Epithelial cell of esophagus (primary cell): ENCODE data around the gene KPNB1.
A peak's percentile ranks its signal among the peaks of the same experiment; 100 is the strongest.

Source experiments
- DNase-seq: peaks from one replicate; pipeline ENCODE4 v3.0.0; 2010; ENCODE audit warnings: low read depth
- H3K4me3 ChIP-seq: 2 replicates; pipeline ENCODE4 v1.5.1; 2011; ENCODE audit warnings: mild to moderate bottlenecking, low read length, control low read depth
- TF ChIP-seq, protein P1 (sequence below): IDR thresholded peaks from 2 replicates; pipeline ENCODE4 v1.5.1; 2011; ENCODE audit warnings: low read depth, mild to moderate bottlenecking, low read length, control low read depth, inconsistent platforms; ENCODE audit not compliant: insufficient read depth; ENCODE audit errors: missing control alignments

The KPNB1 gene

DNA sequence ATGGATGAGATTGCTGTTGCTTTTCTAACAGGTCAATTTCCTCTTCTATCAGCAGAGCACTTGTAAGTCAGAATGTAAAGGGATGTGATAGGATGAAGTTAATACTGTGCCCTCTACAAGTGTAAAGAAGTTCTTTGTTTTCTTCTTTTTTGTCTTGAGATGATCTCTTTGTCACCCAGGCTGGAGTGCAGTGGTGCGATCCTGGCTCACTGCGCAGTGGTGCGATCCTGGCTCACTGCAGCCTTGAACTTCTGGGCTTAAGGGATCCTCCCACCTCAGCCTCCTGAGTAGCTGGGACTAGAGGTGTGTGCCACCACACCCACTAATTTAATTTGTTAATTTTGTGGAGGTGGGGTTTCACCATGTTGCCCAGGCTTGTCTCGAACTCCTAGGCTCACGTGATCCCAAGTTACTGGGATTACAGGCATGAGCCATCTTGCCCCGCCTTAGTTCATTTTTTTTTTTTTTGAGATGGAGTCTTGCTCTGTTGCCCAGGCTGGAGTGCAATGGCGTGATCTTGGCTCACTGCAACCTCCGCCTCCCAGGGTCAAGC, 21.6 kb upstream of the KPNB1 start:
- peak; percentile 45 for DNase-seq
- no peak overlapping the region for H3K4me3 ChIP-seq
- TF ChIP-seq, protein P1, sequence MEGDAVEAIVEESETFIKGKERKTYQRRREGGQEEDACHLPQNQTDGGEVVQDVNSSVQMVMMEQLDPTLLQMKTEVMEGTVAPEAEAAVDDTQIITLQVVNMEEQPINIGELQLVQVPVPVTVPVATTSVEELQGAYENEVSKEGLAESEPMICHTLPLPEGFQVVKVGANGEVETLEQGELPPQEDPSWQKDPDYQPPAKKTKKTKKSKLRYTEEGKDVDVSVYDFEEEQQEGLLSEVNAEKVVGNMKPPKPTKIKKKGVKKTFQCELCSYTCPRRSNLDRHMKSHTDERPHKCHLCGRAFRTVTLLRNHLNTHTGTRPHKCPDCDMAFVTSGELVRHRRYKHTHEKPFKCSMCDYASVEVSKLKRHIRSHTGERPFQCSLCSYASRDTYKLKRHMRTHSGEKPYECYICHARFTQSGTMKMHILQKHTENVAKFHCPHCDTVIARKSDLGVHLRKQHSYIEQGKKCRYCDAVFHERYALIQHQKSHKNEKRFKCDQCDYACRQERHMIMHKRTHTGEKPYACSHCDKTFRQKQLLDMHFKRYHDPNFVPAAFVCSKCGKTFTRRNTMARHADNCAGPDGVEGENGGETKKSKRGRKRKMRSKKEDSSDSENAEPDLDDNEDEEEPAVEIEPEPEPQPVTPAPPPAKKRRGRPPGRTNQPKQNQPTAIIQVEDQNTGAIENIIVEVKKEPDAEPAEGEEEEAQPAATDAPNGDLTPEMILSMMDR = no peak

DNA sequence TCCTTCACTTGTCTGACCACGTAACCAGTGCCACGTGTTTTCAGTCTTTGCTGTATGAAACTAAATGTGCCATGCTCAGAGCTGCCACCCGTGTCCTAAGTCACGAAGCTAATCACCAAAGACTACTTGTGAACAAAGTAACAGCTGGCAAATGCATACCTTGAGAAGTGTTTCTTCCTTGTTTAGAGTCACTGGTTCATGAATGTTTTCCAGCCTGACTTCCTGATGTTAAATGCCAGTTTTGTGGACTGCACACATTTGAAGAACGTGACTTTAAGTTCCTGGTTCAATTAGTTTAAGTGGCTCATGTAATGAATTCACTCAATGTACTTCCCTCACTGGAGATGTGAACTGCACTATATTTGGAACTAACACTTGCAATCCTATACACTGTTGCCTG, 19.9 kb upstream of the KPNB1 start:
- TF ChIP-seq, protein P1 = no peak
- H3K4me3 ChIP-seq = no peak overlapping the region
- no peak for DNase-seq

DNA sequence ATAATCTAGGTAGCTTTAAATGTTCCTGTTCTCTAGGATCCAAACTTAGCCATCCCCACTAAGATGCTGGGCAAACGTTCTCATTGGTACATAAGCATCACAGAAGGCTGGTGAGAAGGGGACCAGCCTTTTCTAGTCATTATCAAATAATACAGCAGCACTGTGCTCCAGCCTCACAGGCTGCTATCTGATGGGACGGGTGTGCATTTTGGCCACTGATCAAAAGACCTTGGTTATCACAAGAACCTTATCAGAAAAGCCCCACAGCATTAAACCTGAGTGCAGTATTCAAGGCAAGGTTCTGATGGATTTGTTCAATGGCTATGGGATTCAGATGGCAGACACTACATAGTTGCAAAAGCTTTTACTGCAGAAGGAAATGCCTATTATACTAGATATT, 19.1 kb upstream of the KPNB1 start:
- H3K4me3 ChIP-seq = no peak overlapping the region
- TF ChIP-seq, protein P1 = no peak
- no peak for DNase-seq

DNA sequence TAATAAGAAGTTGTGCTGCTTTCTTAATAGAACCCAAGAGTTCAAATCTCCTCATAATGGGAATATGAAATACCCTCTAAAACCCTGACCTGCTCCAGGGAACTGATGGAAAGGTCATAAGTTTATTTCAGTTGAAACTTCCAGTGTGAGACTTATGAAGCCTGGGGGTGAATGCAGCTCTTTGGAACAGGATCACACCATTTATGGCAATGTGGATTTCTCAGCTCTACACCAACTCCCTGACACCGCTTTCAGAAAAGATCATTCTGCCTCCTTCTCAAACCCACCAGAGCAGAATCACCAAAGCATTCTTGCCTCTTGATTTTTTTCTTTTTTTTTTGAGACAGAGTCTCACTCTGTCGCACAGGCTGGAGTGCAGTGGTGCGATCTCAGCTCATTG, 16.7 kb upstream of the KPNB1 start:
- TF ChIP-seq, protein P1 = no peak
- no peak overlapping the region for H3K4me3 ChIP-seq
- DNase-seq = no peak

DNA sequence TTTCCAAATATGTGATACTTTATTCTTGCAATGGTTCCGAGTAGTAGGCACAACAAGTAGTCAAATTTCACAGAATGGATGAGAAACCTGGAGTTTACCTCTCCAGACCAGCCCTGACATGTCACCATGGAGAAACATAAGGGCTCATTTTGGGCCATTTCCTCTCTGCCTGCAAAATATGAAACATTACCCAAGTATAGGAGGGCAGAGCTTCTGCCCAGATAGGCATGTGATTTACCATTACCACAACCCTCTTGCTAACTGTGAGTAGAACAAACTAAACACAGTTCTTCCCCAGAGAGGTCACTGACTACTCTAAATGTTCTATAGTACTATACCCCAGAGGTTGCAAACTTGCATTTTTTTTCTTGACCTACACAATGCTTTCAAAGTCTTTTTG, 15.7 kb upstream of the KPNB1 start:
- DNase-seq = peak; percentile 33
- no peak overlapping the region for H3K4me3 ChIP-seq
- TF ChIP-seq, protein P1 = no peak

DNA sequence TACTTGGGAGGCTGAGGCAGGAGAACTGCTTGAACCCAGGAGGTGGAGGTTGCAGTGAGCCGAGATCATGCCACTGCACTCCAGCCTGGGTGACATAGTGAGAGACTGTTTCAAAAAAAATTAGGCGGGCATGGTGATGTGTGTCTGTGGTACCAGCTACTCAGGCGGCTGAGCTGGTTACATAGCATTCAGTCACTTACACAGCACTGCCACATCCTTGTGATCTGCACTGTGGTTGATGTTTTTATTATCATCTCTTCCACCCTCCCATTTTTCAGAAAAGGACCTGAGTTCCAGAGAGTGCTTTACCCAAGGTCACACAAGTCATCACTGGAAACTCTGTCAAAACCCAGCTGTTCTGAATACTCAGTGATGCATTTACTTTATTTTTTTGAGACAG, 14.8 kb upstream of the KPNB1 start:
- H3K4me3 ChIP-seq = no peak overlapping the region
- TF ChIP-seq, protein P1 = no peak
- no peak for DNase-seq

DNA sequence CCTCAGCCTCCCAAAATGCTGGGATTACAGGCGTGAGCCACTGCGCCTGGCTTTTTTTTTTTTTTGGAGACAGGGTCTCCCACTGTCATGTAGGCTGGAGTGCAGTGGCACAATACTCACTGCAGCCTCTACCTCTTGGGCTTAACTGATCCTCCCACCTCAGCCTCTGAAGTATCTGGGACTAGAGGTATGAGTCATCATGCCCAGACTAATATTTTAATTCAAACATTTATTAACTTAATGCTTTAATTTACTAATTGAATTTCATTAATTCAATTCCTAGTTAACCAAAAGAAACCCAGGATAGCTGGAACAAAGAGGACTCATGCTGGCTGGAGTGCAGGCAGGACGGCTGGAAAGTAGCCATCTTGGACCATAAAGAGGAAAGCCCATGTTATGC, 14.0 kb upstream of the KPNB1 start:
- TF ChIP-seq, protein P1 = no peak
- DNase-seq = no peak
- H3K4me3 ChIP-seq = no peak overlapping the region
